H9 (cell line): Measurements from ENCODE around the gene POFUT2. TPM values are rescaled to one million over a fixed set of nuclear protein-coding genes. Genes with fewer than 3 reads are reported as not detected.

Experiments
- DNase-seq: peaks from one replicate; pipeline ENCODE4 v3.0.0-alpha.2; 2017
- H2AFZ ChIP-seq: one replicate; pipeline ENCODE4 v1.6.1; 2013; ENCODE audit warnings: mild to moderate bottlenecking, low read length, control low read depth, moderate library complexity
- H2AK5ac ChIP-seq: 2 replicates; pipeline ENCODE4 v1.6.1; 2013; ENCODE audit warnings: low read length, control low read depth, mixed read lengths; ENCODE audit not compliant: insufficient read length
- H2BK120ac ChIP-seq: one replicate; pipeline ENCODE4 v1.6.1; 2013; ENCODE audit warnings: low read depth, mild to moderate bottlenecking, low read length, control low read depth, inconsistent platforms; ENCODE audit not compliant: poor library complexity, severe bottlenecking
- H2BK12ac ChIP-seq: 2 replicates; pipeline ENCODE4 v1.6.1; 2013; ENCODE audit warnings: low read length, control low read depth, mixed read lengths, low read depth; ENCODE audit not compliant: insufficient read length
- H2BK15ac ChIP-seq: 2 replicates; pipeline ENCODE4 v1.6.1; 2013; ENCODE audit warnings: low read depth, low read length, control low read depth
- H2BK20ac ChIP-seq: one replicate; pipeline ENCODE4 v1.6.1; 2013; ENCODE audit warnings: low read depth, mild to moderate bottlenecking, low read length, control low read depth, inconsistent platforms; ENCODE audit not compliant: poor library complexity, severe bottlenecking
- H2BK5ac ChIP-seq: 2 replicates; pipeline ENCODE4 v1.6.1; 2013; ENCODE audit warnings: low read length, control low read depth, mixed read lengths; ENCODE audit not compliant: insufficient read length
- H3K14ac ChIP-seq: 2 replicates; pipeline ENCODE4 v1.6.1; 2013; ENCODE audit warnings: low read length, control low read depth; ENCODE audit not compliant: insufficient read depth
- H3K18ac ChIP-seq: 2 replicates; pipeline ENCODE4 v1.6.1; 2013; ENCODE audit warnings: low read depth, mild to moderate bottlenecking, mixed read lengths, low read length, control low read depth; ENCODE audit not compliant: insufficient read length
- H3K23ac ChIP-seq: 2 replicates; pipeline ENCODE4 v1.6.1; 2013; ENCODE audit warnings: low read length, control low read depth, mixed read lengths, low read depth; ENCODE audit not compliant: insufficient read length
- H3K23me2 ChIP-seq: 2 replicates; pipeline ENCODE4 v1.6.1; 2013; ENCODE audit warnings: low read depth, mild to moderate bottlenecking, mixed read lengths, low read length, control low read depth; ENCODE audit not compliant: insufficient read length, poor library complexity, severe bottlenecking
- H3K27ac ChIP-seq: 2 replicates; pipeline ENCODE4 v1.5.1; 2013; ENCODE audit warnings: low read length, control low read depth, mixed read lengths, low read depth; ENCODE audit not compliant: insufficient read length
- H3K27me3 ChIP-seq: 2 replicates; pipeline ENCODE4 v1.6.1; 2013; ENCODE audit warnings: low read length, control low read depth, inconsistent platforms; ENCODE audit not compliant: insufficient read depth
- H3K4ac ChIP-seq: 2 replicates; pipeline ENCODE4 v1.6.1; 2013; ENCODE audit warnings: low read depth, mild to moderate bottlenecking, control low read depth, inconsistent platforms, low read length, moderate library complexity
- H3K4me1 ChIP-seq: 2 replicates; pipeline ENCODE4 v1.6.1; 2013; ENCODE audit warnings: low read length, control low read depth, inconsistent platforms; ENCODE audit not compliant: insufficient read depth
- H3K4me2 ChIP-seq: 2 replicates; pipeline ENCODE4 v1.6.1; 2013; ENCODE audit warnings: low read length, control low read depth, mixed read lengths; ENCODE audit not compliant: insufficient read length, insufficient read depth
- H3K56ac ChIP-seq: 2 replicates; pipeline ENCODE4 v1.6.1; 2013; ENCODE audit warnings: low read depth, mild to moderate bottlenecking, mixed read lengths, low read length, control low read depth; ENCODE audit not compliant: insufficient read length
- H3K79me1 ChIP-seq: 2 replicates; pipeline ENCODE4 v1.6.1; 2013; ENCODE audit warnings: low read depth, mild to moderate bottlenecking, moderate library complexity, low read length, control low read depth, inconsistent platforms; ENCODE audit not compliant: insufficient read depth, poor library complexity, severe bottlenecking
- H3K79me2 ChIP-seq: 2 replicates; pipeline ENCODE4 v1.6.1; 2013; ENCODE audit warnings: low read length, control low read depth, inconsistent platforms; ENCODE audit not compliant: insufficient read depth
- H3K9ac ChIP-seq: 2 replicates; pipeline ENCODE4 v1.6.1; 2013; ENCODE audit warnings: low read length, control low read depth, mixed read lengths; ENCODE audit not compliant: insufficient read length; ENCODE audit errors: extremely low read depth
- H3K9me3 ChIP-seq: one replicate; pipeline ENCODE4 v1.6.1; 2013; ENCODE audit warnings: low read depth, low read length, inconsistent platforms; ENCODE audit not compliant: control insufficient read depth
- H3T11ph ChIP-seq: one replicate; pipeline ENCODE4 v1.6.1; 2013; ENCODE audit warnings: mild to moderate bottlenecking, low read length, control low read depth, inconsistent platforms
- H4K20me1 ChIP-seq: one replicate; pipeline ENCODE4 v1.6.1; 2013; ENCODE audit not compliant: control insufficient read depth, insufficient read length, insufficient read depth
- H4K5ac ChIP-seq: 2 replicates; pipeline ENCODE4 v1.6.1; 2013; ENCODE audit warnings: low read depth, mild to moderate bottlenecking, mixed read lengths, low read length, control low read depth; ENCODE audit not compliant: insufficient read length
- H4K8ac ChIP-seq: replicated peaks from 2 replicates; pipeline ENCODE4 v1.6.1; 2013; ENCODE audit warnings: low read length, control low read depth, mixed read lengths, low read depth; ENCODE audit not compliant: insufficient read length
- H4K91ac ChIP-seq: 2 replicates; pipeline ENCODE4 v1.6.1; 2013; ENCODE audit warnings: low read depth, mild to moderate bottlenecking, moderate library complexity, mixed read lengths, low read length, control low read depth; ENCODE audit not compliant: insufficient read length
- H3K27ac Mint-ChIP-seq, 3 experiments: 2 replicates in 2 of 3; 3 replicates in 1 of 3; pipeline ENCODE4 v1.8.0; 2020 to 2021; ENCODE audit warnings: mixed read lengths in 3 of 3, mild to moderate bottlenecking in 1 of 3, moderate library complexity in 1 of 3
- H3K27me3 Mint-ChIP-seq: 2 replicates; pipeline ENCODE4 v1.8.0; 2021; ENCODE audit warnings: low read depth, mild to moderate bottlenecking, moderate library complexity, mixed read lengths
- H3K36me3 Mint-ChIP-seq, 3 experiments: 2 replicates in 2 of 3; 3 replicates in 1 of 3; pipeline ENCODE4 v1.8.0; 2020 to 2021; ENCODE audit warnings: low read depth in 3 of 3, mixed read lengths in 3 of 3; ENCODE audit not compliant: insufficient read depth in 1 of 3
- H3K4me1 Mint-ChIP-seq, 2 experiments: 2 replicates each; pipeline ENCODE4 v1.8.0; 2020; ENCODE audit warnings: mixed read lengths in 2 of 2
- H3K4me3 Mint-ChIP-seq, 2 experiments: 2 replicates in 1 of 2; 3 replicates in 1 of 2; pipeline ENCODE4 v1.8.0; 2020 to 2021; ENCODE audit warnings: mild to moderate bottlenecking in 2 of 2, mixed read lengths in 2 of 2, moderate library complexity in 1 of 2
- H3K9me3 Mint-ChIP-seq, 2 experiments: 2 replicates in 1 of 2; 3 replicates in 1 of 2; pipeline ENCODE4 v1.8.0; 2020; ENCODE audit warnings: mild to moderate bottlenecking in 2 of 2, mixed read lengths in 2 of 2, moderate library complexity in 1 of 2
- CTCF ChIP-seq: fragments of 200-600 bp; sonication (generic); conservative IDR thresholded peaks from 3 replicates; pipeline ENCODE4 v1.8.0; 2021; ENCODE audit warnings: antibody characterized with exemption, mild to moderate bottlenecking
- WGBS: extraction: QIAGEN DNeasy Blood & Tissue Kit; methylation state at CpG from one replicate; pipeline ENCODE4 v1.1.7; 2013; ENCODE audit warnings: missing lambda C conversion rate, low lambda C conversion rate, mixed read lengths; ENCODE audit not compliant: insufficient read length; ENCODE audit errors: extremely low coverage; 5-methylcytosine and 5-hydroxymethylcytosine counted together
- total RNA-seq: library from RNA; stranded (reverse); gene quantifications from 2 replicates; pipeline ENCODE4 v1.2.1, GENCODE V29; 2021

The POFUT2 gene
- total RNA-seq, 1 experiment from 2014 or later: 34.8 TPM

GRCh38 chr21:45329261-45330074, 41.8 kb upstream of the POFUT2 start:
- WGBS: no CpG with 5 or more reads among the region's 30 CpGs
- Histone ChIP-seq H2BK15ac (no peak overlapping the region), H3K9me3 (no peaks in the 10 kb centered on the region), H3K4me1 (peaks cover 2% of the 10 kb centered on the region; the same call in 1 of the 2 replicates), H3K27ac (no peak overlapping the region), H3T11ph (no peak overlapping the region), H3K79me2 (no peaks in the 10 kb centered on the region), H2BK120ac (no peak overlapping the region), H3K56ac (no peak overlapping the region), H3K4ac (no peak overlapping the region), H3K79me1 (no peaks in the 10 kb centered on the region), H2AK5ac (no peak overlapping the region), H3K23me2 (no peaks in the 10 kb centered on the region), H4K20me1 (no peaks in the 10 kb centered on the region), H3K9ac (no peak overlapping the region), H3K4me2 (no peak overlapping the region), H4K5ac (no peak overlapping the region), H2BK12ac (no peak overlapping the region), H4K8ac (no peak overlapping the region), H3K14ac (no peak overlapping the region; the same call in 1 of the 2 replicates), H3K18ac (no peak overlapping the region), H2BK20ac (no peak overlapping the region), H4K91ac (no peak overlapping the region), H3K23ac (no peak overlapping the region), H3K27me3 (no peaks in the 10 kb centered on the region), H2BK5ac (no peak overlapping the region), H2AFZ (no peak overlapping the region)
- Mint-ChIP-seq H3K4me1 (peaks cover 42 to 51% of the 10 kb centered on the region in 2 experiments), H3K4me3 (no peak overlapping the region), H3K36me3 (no peaks in the 10 kb centered on the region), H3K27ac (peak overlapping the region; percentile 76 to 93 (median 85); a peak in 5 of 7 replicates), H3K27me3 (peaks cover 13% of the 10 kb centered on the region), H3K9me3 (no peaks in the 10 kb centered on the region; a peak in 2 of 5 replicates)
- DNase-seq: no peak
- no peak for TF ChIP-seq CTCF
